ENCODE data around the gene NACC2.

DNA sequence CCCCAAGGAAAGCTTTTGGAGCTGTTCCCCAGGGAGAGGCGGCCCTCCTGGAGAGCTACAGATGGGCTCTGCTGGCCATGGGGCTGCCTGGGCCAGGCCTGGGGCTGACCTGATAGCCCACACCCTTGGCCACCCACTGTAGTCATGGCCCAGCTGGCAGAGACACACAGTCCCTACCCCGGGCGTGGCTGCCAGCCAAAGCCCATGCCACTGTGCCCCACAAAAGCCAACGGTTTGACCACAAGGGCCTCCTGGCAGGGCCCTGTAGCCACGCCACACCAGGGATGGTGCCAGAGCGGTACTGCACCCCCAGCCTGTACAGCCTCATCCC lies 15.2 kb downstream of the NACC2 start:
- TF ChIP-seq, protein P1, sequence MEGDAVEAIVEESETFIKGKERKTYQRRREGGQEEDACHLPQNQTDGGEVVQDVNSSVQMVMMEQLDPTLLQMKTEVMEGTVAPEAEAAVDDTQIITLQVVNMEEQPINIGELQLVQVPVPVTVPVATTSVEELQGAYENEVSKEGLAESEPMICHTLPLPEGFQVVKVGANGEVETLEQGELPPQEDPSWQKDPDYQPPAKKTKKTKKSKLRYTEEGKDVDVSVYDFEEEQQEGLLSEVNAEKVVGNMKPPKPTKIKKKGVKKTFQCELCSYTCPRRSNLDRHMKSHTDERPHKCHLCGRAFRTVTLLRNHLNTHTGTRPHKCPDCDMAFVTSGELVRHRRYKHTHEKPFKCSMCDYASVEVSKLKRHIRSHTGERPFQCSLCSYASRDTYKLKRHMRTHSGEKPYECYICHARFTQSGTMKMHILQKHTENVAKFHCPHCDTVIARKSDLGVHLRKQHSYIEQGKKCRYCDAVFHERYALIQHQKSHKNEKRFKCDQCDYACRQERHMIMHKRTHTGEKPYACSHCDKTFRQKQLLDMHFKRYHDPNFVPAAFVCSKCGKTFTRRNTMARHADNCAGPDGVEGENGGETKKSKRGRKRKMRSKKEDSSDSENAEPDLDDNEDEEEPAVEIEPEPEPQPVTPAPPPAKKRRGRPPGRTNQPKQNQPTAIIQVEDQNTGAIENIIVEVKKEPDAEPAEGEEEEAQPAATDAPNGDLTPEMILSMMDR (tag by site-specific recombination; IDR thresholded peaks at IDR 0.05): no peak
- TF ChIP-seq, protein P2, sequence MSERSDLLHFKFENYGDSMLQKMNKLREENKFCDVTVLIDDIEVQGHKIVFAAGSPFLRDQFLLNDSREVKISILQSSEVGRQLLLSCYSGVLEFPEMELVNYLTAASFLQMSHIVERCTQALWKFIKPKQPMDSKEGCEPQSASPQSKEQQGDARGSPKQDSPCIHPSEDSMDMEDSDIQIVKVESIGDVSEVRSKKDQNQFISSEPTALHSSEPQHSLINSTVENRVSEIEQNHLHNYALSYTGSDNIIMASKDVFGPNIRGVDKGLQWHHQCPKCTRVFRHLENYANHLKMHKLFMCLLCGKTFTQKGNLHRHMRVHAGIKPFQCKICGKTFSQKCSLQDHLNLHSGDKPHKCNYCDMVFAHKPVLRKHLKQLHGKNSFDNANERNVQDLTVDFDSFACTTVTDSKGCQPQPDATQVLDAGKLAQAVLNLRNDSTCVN (tag by site-specific recombination; optimal IDR thresholded peaks at IDR 0.05): no peak
- TF ChIP-seq KLF16 (tag by site-specific recombination; IDR thresholded peaks at IDR 0.05): no peak
- TF ChIP-seq SCRT1 (tag by site-specific recombination; IDR thresholded peaks at IDR 0.05; ENCODE audit: borderline replicate concordance): no peak
- no peak for TF ChIP-seq ZNF843 (tag by site-specific recombination; IDR thresholded peaks at IDR 0.05)
- TF ChIP-seq TCF7L2 (IDR thresholded peaks at IDR 0.05; ENCODE audit: borderline replicate concordance, low read depth, low read length): no peak
- TF ChIP-seq, protein P3, sequence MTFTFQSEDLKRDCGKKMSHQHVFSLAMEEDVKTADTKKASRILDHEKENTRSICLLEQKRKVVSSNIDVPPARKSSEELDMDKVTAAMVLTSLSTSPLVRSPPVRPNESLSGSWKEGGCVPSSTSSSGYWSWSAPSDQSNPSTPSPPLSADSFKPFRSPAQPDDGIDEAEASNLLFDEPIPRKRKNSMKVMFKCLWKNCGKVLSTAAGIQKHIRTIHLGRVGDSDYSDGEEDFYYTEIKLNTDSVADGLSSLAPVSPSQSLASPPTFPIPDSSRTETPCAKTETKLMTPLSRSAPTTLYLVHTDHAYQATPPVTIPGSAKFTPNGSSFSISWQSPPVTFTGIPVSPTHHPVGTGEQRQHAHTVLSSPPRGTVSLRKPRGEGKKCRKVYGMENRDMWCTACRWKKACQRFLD (tag by site-specific recombination; IDR thresholded peaks at IDR 0.05): no peak
- TF ChIP-seq, protein P4, sequence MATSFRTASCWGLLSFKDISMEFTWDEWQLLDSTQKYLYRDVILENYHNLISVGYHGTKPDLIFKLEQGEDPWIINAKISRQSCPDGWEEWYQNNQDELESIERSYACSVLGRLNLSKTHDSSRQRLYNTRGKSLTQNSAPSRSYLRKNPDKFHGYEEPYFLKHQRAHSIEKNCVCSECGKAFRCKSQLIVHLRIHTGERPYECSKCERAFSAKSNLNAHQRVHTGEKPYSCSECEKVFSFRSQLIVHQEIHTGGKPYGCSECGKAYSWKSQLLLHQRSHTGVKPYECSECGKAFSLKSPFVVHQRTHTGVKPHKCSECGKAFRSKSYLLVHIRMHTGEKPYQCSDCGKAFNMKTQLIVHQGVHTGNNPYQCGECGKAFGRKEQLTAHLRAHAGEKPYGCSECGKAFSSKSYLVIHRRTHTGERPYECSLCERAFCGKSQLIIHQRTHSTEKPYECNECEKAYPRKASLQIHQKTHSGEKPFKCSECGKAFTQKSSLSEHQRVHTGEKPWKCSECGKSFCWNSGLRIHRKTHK (tag by site-specific recombination; IDR thresholded peaks at IDR 0.05): no peak
- TF ChIP-seq YY1 (tag by site-specific recombination; IDR thresholded peaks at IDR 0.05): no peak
- TF ChIP-seq, protein P5, sequence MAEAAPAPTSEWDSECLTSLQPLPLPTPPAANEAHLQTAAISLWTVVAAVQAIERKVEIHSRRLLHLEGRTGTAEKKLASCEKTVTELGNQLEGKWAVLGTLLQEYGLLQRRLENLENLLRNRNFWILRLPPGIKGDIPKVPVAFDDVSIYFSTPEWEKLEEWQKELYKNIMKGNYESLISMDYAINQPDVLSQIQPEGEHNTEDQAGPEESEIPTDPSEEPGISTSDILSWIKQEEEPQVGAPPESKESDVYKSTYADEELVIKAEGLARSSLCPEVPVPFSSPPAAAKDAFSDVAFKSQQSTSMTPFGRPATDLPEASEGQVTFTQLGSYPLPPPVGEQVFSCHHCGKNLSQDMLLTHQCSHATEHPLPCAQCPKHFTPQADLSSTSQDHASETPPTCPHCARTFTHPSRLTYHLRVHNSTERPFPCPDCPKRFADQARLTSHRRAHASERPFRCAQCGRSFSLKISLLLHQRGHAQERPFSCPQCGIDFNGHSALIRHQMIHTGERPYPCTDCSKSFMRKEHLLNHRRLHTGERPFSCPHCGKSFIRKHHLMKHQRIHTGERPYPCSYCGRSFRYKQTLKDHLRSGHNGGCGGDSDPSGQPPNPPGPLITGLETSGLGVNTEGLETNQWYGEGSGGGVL (tag by site-specific recombination; IDR thresholded peaks at IDR 0.05): no peak
- TF ChIP-seq, protein P6, sequence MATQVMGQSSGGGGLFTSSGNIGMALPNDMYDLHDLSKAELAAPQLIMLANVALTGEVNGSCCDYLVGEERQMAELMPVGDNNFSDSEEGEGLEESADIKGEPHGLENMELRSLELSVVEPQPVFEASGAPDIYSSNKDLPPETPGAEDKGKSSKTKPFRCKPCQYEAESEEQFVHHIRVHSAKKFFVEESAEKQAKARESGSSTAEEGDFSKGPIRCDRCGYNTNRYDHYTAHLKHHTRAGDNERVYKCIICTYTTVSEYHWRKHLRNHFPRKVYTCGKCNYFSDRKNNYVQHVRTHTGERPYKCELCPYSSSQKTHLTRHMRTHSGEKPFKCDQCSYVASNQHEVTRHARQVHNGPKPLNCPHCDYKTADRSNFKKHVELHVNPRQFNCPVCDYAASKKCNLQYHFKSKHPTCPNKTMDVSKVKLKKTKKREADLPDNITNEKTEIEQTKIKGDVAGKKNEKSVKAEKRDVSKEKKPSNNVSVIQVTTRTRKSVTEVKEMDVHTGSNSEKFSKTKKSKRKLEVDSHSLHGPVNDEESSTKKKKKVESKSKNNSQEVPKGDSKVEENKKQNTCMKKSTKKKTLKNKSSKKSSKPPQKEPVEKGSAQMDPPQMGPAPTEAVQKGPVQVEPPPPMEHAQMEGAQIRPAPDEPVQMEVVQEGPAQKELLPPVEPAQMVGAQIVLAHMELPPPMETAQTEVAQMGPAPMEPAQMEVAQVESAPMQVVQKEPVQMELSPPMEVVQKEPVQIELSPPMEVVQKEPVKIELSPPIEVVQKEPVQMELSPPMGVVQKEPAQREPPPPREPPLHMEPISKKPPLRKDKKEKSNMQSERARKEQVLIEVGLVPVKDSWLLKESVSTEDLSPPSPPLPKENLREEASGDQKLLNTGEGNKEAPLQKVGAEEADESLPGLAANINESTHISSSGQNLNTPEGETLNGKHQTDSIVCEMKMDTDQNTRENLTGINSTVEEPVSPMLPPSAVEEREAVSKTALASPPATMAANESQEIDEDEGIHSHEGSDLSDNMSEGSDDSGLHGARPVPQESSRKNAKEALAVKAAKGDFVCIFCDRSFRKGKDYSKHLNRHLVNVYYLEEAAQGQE (tag by site-specific recombination; IDR thresholded peaks at IDR 0.05): no peak
- TF ChIP-seq ZNF311 (tag by site-specific recombination; IDR thresholded peaks at IDR 0.05; ENCODE audit: borderline replicate concordance): no peak
- no peak for TF ChIP-seq ZNF785 (tag by site-specific recombination; IDR thresholded peaks at IDR 0.05)
- TF ChIP-seq BCL11A (tag by site-specific recombination; IDR thresholded peaks at IDR 0.05; ENCODE audit: low read depth): no peak

All from HEK293 (cell line).